PC-9 (cell line): ENCODE measurements around the gene CDC42BPB.
"Not testable (repeated sequence)": the region's sequence is repeated elsewhere in the genome, so short reads cannot be mapped to it uniquely, and the experiment has no call there.

Experiments used
- EZH2 ChIP-seq: fragments of 200-600 bp; sonication (generic); IDR thresholded peaks from 2 replicates; pipeline ENCODE4 v1.8.0; 2017; ENCODE audit warnings: antibody characterized with exemption, low read depth
- TF ChIP-seq, protein P1 (sequence below): fragments of 200-600 bp; sonication (generic); conservative IDR thresholded peaks from 2 replicates; pipeline ENCODE4 v1.6.1; 2017; ENCODE audit warnings: mixed run types, antibody characterized with exemption, mild to moderate bottlenecking, moderate library complexity

DNA sequence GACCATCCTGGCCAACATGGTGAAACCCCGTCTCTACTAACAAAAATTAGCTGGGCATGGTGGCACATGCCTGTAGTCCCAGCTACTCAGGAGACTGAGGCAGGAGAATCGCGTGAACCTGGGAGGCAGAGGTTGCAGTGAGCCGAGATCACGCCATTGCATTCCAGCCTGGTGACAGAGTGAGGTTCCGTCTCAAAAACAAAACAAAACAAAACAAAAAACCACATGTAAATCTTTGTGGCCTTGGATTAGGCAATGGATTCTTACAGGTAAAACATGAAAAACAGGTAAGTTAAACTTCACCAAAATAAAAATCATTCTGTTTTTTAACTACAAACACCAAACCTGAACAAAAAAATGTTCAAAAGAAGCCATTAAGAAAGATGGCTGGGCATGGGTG is 31.2 kb downstream of the CDC42BPB start:
- TF ChIP-seq, protein P1, sequence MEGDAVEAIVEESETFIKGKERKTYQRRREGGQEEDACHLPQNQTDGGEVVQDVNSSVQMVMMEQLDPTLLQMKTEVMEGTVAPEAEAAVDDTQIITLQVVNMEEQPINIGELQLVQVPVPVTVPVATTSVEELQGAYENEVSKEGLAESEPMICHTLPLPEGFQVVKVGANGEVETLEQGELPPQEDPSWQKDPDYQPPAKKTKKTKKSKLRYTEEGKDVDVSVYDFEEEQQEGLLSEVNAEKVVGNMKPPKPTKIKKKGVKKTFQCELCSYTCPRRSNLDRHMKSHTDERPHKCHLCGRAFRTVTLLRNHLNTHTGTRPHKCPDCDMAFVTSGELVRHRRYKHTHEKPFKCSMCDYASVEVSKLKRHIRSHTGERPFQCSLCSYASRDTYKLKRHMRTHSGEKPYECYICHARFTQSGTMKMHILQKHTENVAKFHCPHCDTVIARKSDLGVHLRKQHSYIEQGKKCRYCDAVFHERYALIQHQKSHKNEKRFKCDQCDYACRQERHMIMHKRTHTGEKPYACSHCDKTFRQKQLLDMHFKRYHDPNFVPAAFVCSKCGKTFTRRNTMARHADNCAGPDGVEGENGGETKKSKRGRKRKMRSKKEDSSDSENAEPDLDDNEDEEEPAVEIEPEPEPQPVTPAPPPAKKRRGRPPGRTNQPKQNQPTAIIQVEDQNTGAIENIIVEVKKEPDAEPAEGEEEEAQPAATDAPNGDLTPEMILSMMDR: not testable (repeated sequence)
- TF ChIP-seq EZH2: not testable (repeated sequence)
